HEK293 (cell line): ENCODE results near the gene ZC3HAV1L.

Experiments used
- CTCF ChIA-PET: fragments of 350-600 bp; formaldehyde crosslinking; extraction: SDS; loops from one replicate; lab custom pipeline; 2021; ENCODE audit warnings: antibody characterized with exemption; lab: Yijun Ruan, JAX
- POLR2A ChIA-PET: fragments of 300-600 bp; formaldehyde crosslinking; extraction: SDS; loops from one replicate; lab custom pipeline; 2020; ENCODE audit warnings: antibody characterized with exemption, inconsistent platforms; lab: Yijun Ruan, JAX
- H3K27ac ChIP-seq: fragments of 200-500 bp; sonication (Bioruptor generic); 2 replicates; pipeline ENCODE4 v1.5.1; 2014; ENCODE audit warnings: low read depth, low read length, control low read depth, inconsistent platforms; ENCODE audit errors: extremely low read depth
- H3K36me3 ChIP-seq, 2 experiments: fragments of 200-500 bp in 1 of 2; sonication (Bioruptor generic) in 1 of 2; 1 replicate in 1 of 2; 2 replicates in 1 of 2; pipeline ENCODE4 v1.5.1; 2014 to 2017; ENCODE audit warnings: inconsistent platforms in 2 of 2, low read length in 2 of 2; ENCODE audit not compliant: control insufficient read depth in 2 of 2, insufficient read depth in 1 of 2
- H3K4me1 ChIP-seq: fragments of 200-500 bp; sonication (Bioruptor generic); 2 replicates; pipeline ENCODE4 v1.5.1; 2014; ENCODE audit warnings: mild to moderate bottlenecking, low read length, inconsistent platforms; ENCODE audit not compliant: control insufficient read depth, insufficient read depth
- H3K4me3 ChIP-seq: 2 replicates; pipeline ENCODE4 v1.5.1; 2011; ENCODE audit warnings: low read depth, mild to moderate bottlenecking, control low read depth, low read length, moderate library complexity
- H3K9me3 ChIP-seq: fragments of 200-500 bp; sonication (Bioruptor generic); 2 replicates; pipeline ENCODE4 v1.5.1; 2014; ENCODE audit warnings: low read depth, low read length, inconsistent platforms; ENCODE audit not compliant: control insufficient read depth, insufficient read depth
- FEZF1 ChIP-seq: fragments of 450-650 bp; formaldehyde crosslinking; IDR thresholded peaks from 2 replicates; pipeline ENCODE4 v1.5.1; 2016; ENCODE audit warnings: missing biosample characterization, missing genetic modification characterization
- KLF8 ChIP-seq: fragments of 450-650 bp; formaldehyde crosslinking; IDR thresholded peaks from 2 replicates; pipeline ENCODE4 v1.5.1; 2016; ENCODE audit warnings: missing biosample characterization, missing genetic modification characterization
- RBAK ChIP-seq: fragments of 450-650 bp; formaldehyde crosslinking; IDR thresholded peaks from 2 replicates; pipeline ENCODE4 v1.5.1; 2016; ENCODE audit warnings: missing biosample characterization, missing genetic modification characterization
- TCF7L2 ChIP-seq: IDR thresholded peaks from 2 replicates; pipeline ENCODE4 v1.6.1; 2011; ENCODE audit warnings: low read depth, mild to moderate bottlenecking, inconsistent platforms, low read length, moderate library complexity, borderline replicate concordance
- WT1 ChIP-seq: fragments of 450-650 bp; formaldehyde crosslinking; IDR thresholded peaks from 2 replicates; pipeline ENCODE4 v1.5.1; 2016; ENCODE audit warnings: missing biosample characterization, missing genetic modification characterization
- YY1 ChIP-seq: fragments of 450-650 bp; formaldehyde crosslinking; IDR thresholded peaks from 2 replicates; pipeline ENCODE4 v1.5.1; 2018; ENCODE audit warnings: missing biosample characterization, missing genetic modification characterization
- ZBTB17 ChIP-seq: fragments of 450-650 bp; formaldehyde crosslinking; IDR thresholded peaks from 2 replicates; pipeline ENCODE4 v1.5.1; 2016; ENCODE audit warnings: missing biosample characterization, missing genetic modification characterization
- ZBTB44 ChIP-seq: fragments of 450-650 bp; IDR thresholded peaks from 2 replicates; pipeline ENCODE4 v1.5.1; 2018; ENCODE audit warnings: missing biosample characterization, mild to moderate bottlenecking, missing genetic modification characterization
- ZEB2 ChIP-seq: fragments of 450-650 bp; formaldehyde crosslinking; IDR thresholded peaks from 2 replicates; pipeline ENCODE4 v1.5.1; 2016; ENCODE audit warnings: missing biosample characterization, missing genetic modification characterization
- ZNF133 ChIP-seq: fragments of 450-650 bp; formaldehyde crosslinking; IDR thresholded peaks from 2 replicates; pipeline ENCODE4 v1.5.1; 2016; ENCODE audit warnings: missing biosample characterization, missing genetic modification characterization
- ZNF140 ChIP-seq: fragments of 450-650 bp; formaldehyde crosslinking; IDR thresholded peaks from 2 replicates; pipeline ENCODE4 v1.5.1; 2016; ENCODE audit warnings: missing biosample characterization, missing genetic modification characterization
- ZNF214 ChIP-seq: fragments of 450-650 bp; formaldehyde crosslinking; IDR thresholded peaks from 2 replicates; pipeline ENCODE4 v1.5.1; 2017; ENCODE audit warnings: missing biosample characterization, mild to moderate bottlenecking, missing genetic modification characterization, borderline replicate concordance
- ZNF223 ChIP-seq: fragments of 450-650 bp; formaldehyde crosslinking; IDR thresholded peaks from 2 replicates; pipeline ENCODE4 v1.5.1; 2016; ENCODE audit warnings: missing biosample characterization, missing genetic modification characterization
- ZNF404 ChIP-seq: fragments of 450-650 bp; formaldehyde crosslinking; IDR thresholded peaks from 2 replicates; pipeline ENCODE4 v1.5.1; 2017; ENCODE audit warnings: missing biosample characterization, missing genetic modification characterization
- ZNF473 ChIP-seq: fragments of 450-650 bp; formaldehyde crosslinking; IDR thresholded peaks from 2 replicates; pipeline ENCODE4 v1.5.1; 2017; ENCODE audit warnings: missing biosample characterization, missing genetic modification characterization
- ZNF561 ChIP-seq: fragments of 450-650 bp; IDR thresholded peaks from 2 replicates; pipeline ENCODE4 v1.5.1; 2018; ENCODE audit warnings: missing biosample characterization, missing genetic modification characterization, borderline replicate concordance
- ZNF571 ChIP-seq: fragments of 450-650 bp; formaldehyde crosslinking; IDR thresholded peaks from 2 replicates; pipeline ENCODE4 v1.5.0; 2017; ENCODE audit warnings: missing biosample characterization, missing genetic modification characterization
- ZNF600 ChIP-seq: fragments of 450-650 bp; formaldehyde crosslinking; IDR thresholded peaks from 2 replicates; pipeline ENCODE4 v1.5.1; 2016; ENCODE audit warnings: missing biosample characterization, missing genetic modification characterization
- ZNF654 ChIP-seq: fragments of 450-650 bp; formaldehyde crosslinking; IDR thresholded peaks from 2 replicates; pipeline ENCODE4 v1.5.1; 2016; ENCODE audit warnings: low read depth, missing biosample characterization, missing genetic modification characterization
- ZNF660 ChIP-seq: fragments of 450-650 bp; IDR thresholded peaks from 2 replicates; pipeline ENCODE4 v1.5.1; 2018; ENCODE audit warnings: missing biosample characterization, mild to moderate bottlenecking, missing genetic modification characterization
- ZNF707 ChIP-seq: fragments of 450-650 bp; formaldehyde crosslinking; IDR thresholded peaks from 2 replicates; pipeline ENCODE4 v1.5.1; 2016; ENCODE audit warnings: missing biosample characterization, missing genetic modification characterization
- ZSCAN16 ChIP-seq: fragments of 450-650 bp; formaldehyde crosslinking; IDR thresholded peaks from 2 replicates; pipeline ENCODE4 v1.5.1; 2016; ENCODE audit warnings: missing biosample characterization, missing genetic modification characterization
- ZSCAN18 ChIP-seq: fragments of 450-650 bp; formaldehyde crosslinking; IDR thresholded peaks from 2 replicates; pipeline ENCODE4 v1.5.1; 2016; ENCODE audit warnings: missing biosample characterization, missing genetic modification characterization
- ZXDB ChIP-seq: fragments of 450-650 bp; formaldehyde crosslinking; IDR thresholded peaks from 2 replicates; pipeline ENCODE4 v1.5.1; 2016; ENCODE audit warnings: missing biosample characterization, missing genetic modification characterization

The ZC3HAV1L gene

GRCh38 chr7:139060695-139061237 is 24.9 kb upstream of the ZC3HAV1L start (continued):
- TF ChIP-seq ZBTB44 (tag by site-specific recombination) = no peak
- TF ChIP-seq TCF7L2 = no peak
- no peak for TF ChIP-seq ZNF473 (tag by site-specific recombination)
- no peak for TF ChIP-seq ZNF140 (tag by site-specific recombination)

DNA sequence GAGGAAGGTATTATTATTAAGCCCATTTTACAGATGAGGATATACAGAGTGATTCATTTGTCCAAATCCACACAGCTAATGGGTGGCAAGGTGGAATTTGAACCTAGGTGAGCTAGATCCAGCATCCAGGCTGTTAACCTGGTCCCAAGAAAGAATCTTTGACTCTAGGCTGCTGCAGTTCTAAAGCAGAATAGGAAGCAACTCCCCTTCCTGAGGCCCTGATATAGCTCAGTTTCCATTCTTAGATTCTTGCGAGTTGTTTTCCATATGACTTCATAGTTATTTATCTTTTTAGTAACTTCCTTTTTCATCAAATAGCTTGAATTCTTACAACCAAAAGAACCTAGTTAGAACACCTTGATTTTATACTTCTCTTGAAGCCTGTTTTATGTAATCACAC is 24.1 kb upstream of the ZC3HAV1L start:
- TF ChIP-seq ZSCAN18 (tag by site-specific recombination) (no peak), ZNF654 (tag by site-specific recombination) (no peak), ZNF561 (tag by site-specific recombination) (no peak), ZNF571 (tag by site-specific recombination) (no peak), ZBTB17 (tag by site-specific recombination) (no peak), KLF8 (tag by site-specific recombination) (no peak), ZEB2 (tag by site-specific recombination) (no peak), ZXDB (tag by site-specific recombination) (no peak), RBAK (tag by site-specific recombination) (no peak), WT1 (tag by site-specific recombination) (no peak), ZNF660 (tag by site-specific recombination) (no peak), ZNF223 (tag by site-specific recombination) (no peak), ZNF133 (tag by site-specific recombination) (no peak), ZNF707 (tag by site-specific recombination) (no peak)
- Histone ChIP-seq H3K36me3 (peaks cover 8 to 80% of the 10 kb centered on the region in 2 experiments; a peak in 2 of 3 replicates), H3K4me1 (no peaks in the 10 kb centered on the region), H3K27ac (no peak overlapping the region), H3K4me3 (no peak overlapping the region), H3K9me3 (no peaks in the 10 kb centered on the region)
- ChIA-PET POLR2A (interaction anchor here (0.6 kb wide), 1 partner anchor 11 kb away, joined by 3 read pairs; no protein-coding TSS in a partner anchor), CTCF (interaction anchor here (0.7 to 2.8 kb wide), 2 partner anchors 15 to 440 kb away, joined by 3 to 19 read pairs; no protein-coding TSS in a partner anchor)

- H3K27ac ChIP-seq = no peak overlapping the region
- POLR2A ChIA-PET = no interaction called here
- no peak overlapping the region for H3K4me3 ChIP-seq
- H3K9me3 ChIP-seq = no peaks in the 10 kb centered on the region
- H3K4me1 ChIP-seq = no peaks in the 10 kb centered on the region
- CTCF ChIA-PET = interaction anchor here (0.7 to 2.8 kb wide), 2 partner anchors 16 to 41 kb away, joined by 4 to 19 read pairs; no protein-coding TSS in a partner anchor
- TF ChIP-seq FEZF1 (tag by site-specific recombination) (peak; percentile 37), ZNF140 (tag by site-specific recombination) (no peak), ZNF404 (no peak), ZNF600 (tag by site-specific recombination) (0 out of 2 replicates have a peak, but pooled peaks have one; percentile 22), ZSCAN16 (tag by site-specific recombination) (no peak), ZEB2 (tag by site-specific recombination) (no peak), YY1 (no peak), ZNF214 (no peak)
- H3K36me3 ChIP-seq = peaks cover 8 to 80% of the 10 kb centered on the region in 2 experiments; a peak in 2 of 3 replicates
Measured at GRCh38 chr7:139058943-139059342, 23.1 kb upstream of the ZC3HAV1L start.
